ENCODE measurements around the gene GSTO1. TPM values are rescaled to one million over a fixed set of nuclear protein-coding genes. Genes with fewer than 3 reads are reported as not detected.

The GSTO1 gene
- total and polyA plus RNA-seq, 12 donors: 108 to 262 (median 165) TPM

DNA sequence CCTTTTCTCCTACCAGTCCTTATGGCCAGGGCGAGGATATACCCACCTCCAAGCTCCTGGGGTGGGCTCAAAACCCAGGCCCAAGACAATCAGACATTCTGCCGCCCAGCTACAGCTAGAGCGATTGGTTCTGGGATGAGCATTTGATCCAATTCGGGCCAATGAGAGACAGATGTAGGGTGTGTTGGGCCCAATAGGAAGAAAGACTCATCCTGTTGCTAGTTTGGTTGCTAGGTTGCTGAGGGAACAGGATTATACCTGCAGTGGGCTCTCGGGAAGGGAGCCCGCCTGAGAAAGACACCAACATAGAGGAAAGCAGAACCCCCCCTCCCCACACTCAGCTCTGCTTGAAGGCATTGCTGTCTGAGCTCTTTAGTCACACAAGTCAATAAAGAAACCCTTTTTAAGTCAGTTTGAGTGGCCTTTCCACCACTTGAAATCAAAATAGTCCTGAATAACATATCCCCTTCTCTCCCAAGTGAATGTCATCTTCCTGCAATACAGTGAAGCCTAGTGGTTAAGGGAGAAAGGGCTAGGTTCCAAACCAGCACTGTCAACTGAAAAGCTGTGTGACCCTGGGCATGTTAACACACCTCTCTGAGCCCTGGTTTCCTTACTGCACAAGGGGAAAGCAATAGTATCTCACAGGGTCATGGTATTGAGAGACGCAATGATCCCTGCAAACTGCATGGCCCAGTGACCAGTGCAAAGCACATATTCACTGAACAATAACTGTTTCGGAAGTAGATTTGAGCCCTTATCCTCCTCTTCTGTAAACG, 61.8 kb downstream of the GSTO1 start:
- intact Hi-C loops (cut with DNase I): no loop called here
- H3K4me3 ChIP-seq: no peak overlapping the region
- peaks cover 0 to 39% of the 10 kb centered on the region in 2 donors for H3K36me3 ChIP-seq (replicated peaks in 1 of 2)
- no peak for DNase-seq
- TF ChIP-seq POLR2A (IDR thresholded peaks at IDR 0.05): no peak
- TF ChIP-seq, protein P1, sequence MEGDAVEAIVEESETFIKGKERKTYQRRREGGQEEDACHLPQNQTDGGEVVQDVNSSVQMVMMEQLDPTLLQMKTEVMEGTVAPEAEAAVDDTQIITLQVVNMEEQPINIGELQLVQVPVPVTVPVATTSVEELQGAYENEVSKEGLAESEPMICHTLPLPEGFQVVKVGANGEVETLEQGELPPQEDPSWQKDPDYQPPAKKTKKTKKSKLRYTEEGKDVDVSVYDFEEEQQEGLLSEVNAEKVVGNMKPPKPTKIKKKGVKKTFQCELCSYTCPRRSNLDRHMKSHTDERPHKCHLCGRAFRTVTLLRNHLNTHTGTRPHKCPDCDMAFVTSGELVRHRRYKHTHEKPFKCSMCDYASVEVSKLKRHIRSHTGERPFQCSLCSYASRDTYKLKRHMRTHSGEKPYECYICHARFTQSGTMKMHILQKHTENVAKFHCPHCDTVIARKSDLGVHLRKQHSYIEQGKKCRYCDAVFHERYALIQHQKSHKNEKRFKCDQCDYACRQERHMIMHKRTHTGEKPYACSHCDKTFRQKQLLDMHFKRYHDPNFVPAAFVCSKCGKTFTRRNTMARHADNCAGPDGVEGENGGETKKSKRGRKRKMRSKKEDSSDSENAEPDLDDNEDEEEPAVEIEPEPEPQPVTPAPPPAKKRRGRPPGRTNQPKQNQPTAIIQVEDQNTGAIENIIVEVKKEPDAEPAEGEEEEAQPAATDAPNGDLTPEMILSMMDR (IDR thresholded peaks at IDR 0.05): no peak
- H3K27me3 ChIP-seq: no peaks in the 10 kb centered on the region
- H3K9me3 ChIP-seq (replicated peaks in 1 of 3): no peaks in the 10 kb centered on the region
- peaks cover 13 to 26% of the 10 kb centered on the region in 2 donors for H3K4me1 ChIP-seq (replicated peaks in 1 of 2)
- 87 to 91% (median 90%) methylated on average over 9 of the region's 9 CpGs for WGBS, 4 donors
- H3K27ac ChIP-seq: peak overlapping the region in 2 of 5 donors; percentile 19 to 30

MicroRNA genes within 50 kb of the gene (microRNA counts, 767-probe panel; counts per million panel counts)
- microRNA hsa-miR-609: 0 counts per million in 2 donors

Small RNA genes within 50 kb of the gene (microRNA-seq; reads per million reads assigned to microRNA genes)
- gene MIR4482: 0 to 0.45 (median 0.28) reads per million in 3 donors
- 0 reads per million in 3 donors for gene MIR609

Small RNA genes within 50 kb of the gene (small RNA-seq; reads per million reads assigned to genes)
- 0 to 0.33 reads per million in 2 donors for gene MIR4482
- 0 reads per million in 2 donors for gene MIR609

Other genes starting within 250 kb of the GSTO1 start
- under 1 TPM in 5 of 9 donors, not detected in 4; 0.11 to 0.97 (median 0.23) TPM for gene COL17A1, start 169.0 kb upstream of the GSTO1 start, total RNA-seq
- gene COL17A1, start 169.0 kb upstream of the GSTO1 start, polyA plus RNA-seq: 1 to 10 TPM in 2 of 3 donors, under 1 TPM in 1; 0.40 to 2.2 (median 1.5) TPM
- gene SFR1, start 132.7 kb upstream of the GSTO1 start, total RNA-seq: 10 to 100 TPM in 1 of 9 donors, 1 to 10 TPM in 8; 3.1 to 12.2 (median 5.6) TPM
- gene SFR1, start 132.7 kb upstream of the GSTO1 start, polyA plus RNA-seq: 1 to 10 TPM; 5.8 to 9.6 (median 6.8) TPM
- gene CFAP43, start 22.5 kb upstream of the GSTO1 start, total RNA-seq: 1 to 10 TPM in 6 of 9 donors, under 1 TPM in 3; 0.28 to 2.3 (median 1.2) TPM
- 1 to 10 TPM in 2 of 3 donors, under 1 TPM in 1; 0.70 to 4.2 (median 2.3) TPM for gene CFAP43, start 22.5 kb upstream of the GSTO1 start, polyA plus RNA-seq
- 10 to 100 TPM in 1 of 9 donors, 1 to 10 TPM in 8; 3.7 to 15.3 (median 6.8) TPM for gene GSTO2, start 14.3 kb downstream of the GSTO1 start, total RNA-seq
- 10 to 100 TPM in 1 of 3 donors, 1 to 10 TPM in 2; 6.5 to 13.6 (median 7.9) TPM for gene GSTO2, start 14.3 kb downstream of the GSTO1 start, polyA plus RNA-seq
- gene ITPRIP, start 83.6 kb downstream of the GSTO1 start, total RNA-seq: 10 to 100 TPM in 8 of 9 donors, 1 to 10 TPM in 1; 4.2 to 27.0 (median 21.0) TPM
- gene ITPRIP, start 83.6 kb downstream of the GSTO1 start, polyA plus RNA-seq: 10 to 100 TPM; 11.4 to 13.1 (median 12.1) TPM
- gene CFAP58, start 98.9 kb downstream of the GSTO1 start, total RNA-seq: 1 to 10 TPM in 2 of 9 donors, under 1 TPM in 7; 0.11 to 2.9 (median 0.83) TPM
- gene CFAP58, start 98.9 kb downstream of the GSTO1 start, polyA plus RNA-seq: 1 to 10 TPM in 2 of 3 donors, under 1 TPM in 1; 0.42 to 1.3 (median 1.1) TPM

Measured in adrenal gland (tissue), 12 donors.